CD8-positive, alpha-beta memory T cell (primary cell): Measurements from ENCODE around the gene DMKN. TPM values are rescaled to one million over a fixed set of nuclear protein-coding genes. Genes with fewer than 3 reads are reported as not detected.

ENCODE experiments used
- CTCF ChIA-PET: fragments of 350-600 bp; sonication (Branson Sonifier 250); formaldehyde crosslinking; loops from one replicate; lab custom pipeline; 2021; ENCODE audit warnings: antibody characterized with exemption; lab: Charles Lee
- POLR2A ChIA-PET: fragments of 350-600 bp; sonication (Branson Sonifier 250); formaldehyde crosslinking; loops from one replicate; lab custom pipeline; 2021; ENCODE audit warnings: antibody characterized with exemption; lab: Charles Lee
- DNase-seq, 5 donors: peaks; one replicate each; pipeline versions ENCODE4 v3.0.0 to v3.0.0-alpha.2; 2020 to 2022; ENCODE audit warnings: mixed read lengths in 1 of 5
- H3K27ac ChIP-seq: one replicate; pipeline ENCODE4 v1.7.0; 2013; ENCODE audit warnings: low read depth, mild to moderate bottlenecking, low read length, moderate library complexity
- H3K27me3 ChIP-seq: 2 replicates; pipeline ENCODE4 v1.7.0; 2013; ENCODE audit warnings: low read length, mild to moderate bottlenecking; ENCODE audit not compliant: insufficient read depth, poor library complexity, severe bottlenecking
- H3K36me3 ChIP-seq: 2 replicates; pipeline ENCODE4 v1.7.0; 2013; ENCODE audit warnings: mild to moderate bottlenecking, low read length, moderate library complexity; ENCODE audit not compliant: insufficient read depth
- H3K4me1 ChIP-seq: 2 replicates; pipeline ENCODE4 v1.7.0; 2013; ENCODE audit warnings: mild to moderate bottlenecking, low read length, moderate library complexity; ENCODE audit not compliant: insufficient read depth
- H3K4me3 ChIP-seq: 2 replicates; pipeline ENCODE4 v1.7.0; 2013; ENCODE audit warnings: mild to moderate bottlenecking, low read length
- H3K9me3 ChIP-seq: 2 replicates; pipeline ENCODE4 v1.7.0; 2013; ENCODE audit warnings: mild to moderate bottlenecking, low read length
- H3K27ac Mint-ChIP-seq, 8 donors: one replicate each; pipeline ENCODE4 v1.8.0; 2020 to 2021; ENCODE audit warnings: mixed read lengths in 8 of 8, mild to moderate bottlenecking in 6 of 8, inconsistent platforms in 3 of 8, moderate library complexity in 3 of 8
- H3K27me3 Mint-ChIP-seq, 2 donors: one replicate each; pipeline ENCODE4 v1.8.0; 2020 to 2021; ENCODE audit warnings: mixed read lengths in 2 of 2, mild to moderate bottlenecking in 1 of 2, moderate library complexity in 1 of 2
- H3K36me3 Mint-ChIP-seq, 3 donors: one replicate each; pipeline ENCODE4 v1.8.0; 2020 to 2021; ENCODE audit warnings: mixed read lengths in 3 of 3, inconsistent platforms in 1 of 3, mild to moderate bottlenecking in 1 of 3
- H3K4me1 Mint-ChIP-seq, 3 donors: one replicate each; pipeline ENCODE4 v1.8.0; 2020 to 2021; ENCODE audit warnings: mixed read lengths in 3 of 3, inconsistent platforms in 1 of 3, mild to moderate bottlenecking in 1 of 3
- H3K4me3 Mint-ChIP-seq, 7 donors: one replicate each; pipeline ENCODE4 v1.8.0; 2020 to 2021; ENCODE audit warnings: mixed read lengths in 7 of 7, mild to moderate bottlenecking in 6 of 7, moderate library complexity in 4 of 7, inconsistent platforms in 2 of 7
- H3K9me3 Mint-ChIP-seq, 5 donors: one replicate each; pipeline ENCODE4 v1.8.0; 2020 to 2022; ENCODE audit warnings: mixed read lengths in 5 of 5, mild to moderate bottlenecking in 3 of 5, moderate library complexity in 2 of 5, inconsistent platforms in 1 of 5
- polyA plus RNA-seq: library from polyadenylated mRNA; unstranded; fragments of 300-500 nt; fragmentation: Illumina TruSeq; gene quantifications from one replicate; pipeline ENCODE4 v1.2.3, GENCODE V29; 2021
- total RNA-seq, 2 experiments: library from RNA; stranded (reverse); gene quantifications; one replicate each; pipeline ENCODE4 v1.2.3, GENCODE V29; 2021

The DMKN gene
- total and polyA plus RNA-seq, 3 experiments from 2014 or later, result 1.7 to 10.2 (median 2.2) TPM

GRCh38 chr19:35558400-35559280, 45.2 kb upstream of the DMKN start:
- no peaks in the 10 kb centered on the region for H3K36me3 ChIP-seq
- ChIA-PET CTCF (interaction anchor here (1.4 kb wide), 1 partner anchor 10 kb away, joined by 6 read pairs; no protein-coding TSS in a partner anchor), POLR2A (no interaction called here)
- peaks cover 8% of the 10 kb centered on the region for H3K4me1 ChIP-seq
- H3K9me3 ChIP-seq, result no peaks in the 10 kb centered on the region
- DNase-seq, result no peak
- Mint-ChIP-seq H3K27me3 (peaks cover 32 to 53% of the 10 kb centered on the region in 2 donors), H3K9me3 (no peaks in the 10 kb centered on the region), H3K4me1 (peaks cover 7 to 15% (median 9%) of the 10 kb centered on the region in 3 donors), H3K4me3 (peak overlapping the region in 2 of 7 donors; percentile 13 to 38), H3K36me3 (peaks cover 0 to 3% (median 0%) of the 10 kb centered on the region in 3 donors), H3K27ac (no peak overlapping the region)
- no peak overlapping the region for H3K27ac ChIP-seq
- H3K27me3 ChIP-seq, result peaks cover 11% of the 10 kb centered on the region
- no peak overlapping the region for H3K4me3 ChIP-seq

DNA sequence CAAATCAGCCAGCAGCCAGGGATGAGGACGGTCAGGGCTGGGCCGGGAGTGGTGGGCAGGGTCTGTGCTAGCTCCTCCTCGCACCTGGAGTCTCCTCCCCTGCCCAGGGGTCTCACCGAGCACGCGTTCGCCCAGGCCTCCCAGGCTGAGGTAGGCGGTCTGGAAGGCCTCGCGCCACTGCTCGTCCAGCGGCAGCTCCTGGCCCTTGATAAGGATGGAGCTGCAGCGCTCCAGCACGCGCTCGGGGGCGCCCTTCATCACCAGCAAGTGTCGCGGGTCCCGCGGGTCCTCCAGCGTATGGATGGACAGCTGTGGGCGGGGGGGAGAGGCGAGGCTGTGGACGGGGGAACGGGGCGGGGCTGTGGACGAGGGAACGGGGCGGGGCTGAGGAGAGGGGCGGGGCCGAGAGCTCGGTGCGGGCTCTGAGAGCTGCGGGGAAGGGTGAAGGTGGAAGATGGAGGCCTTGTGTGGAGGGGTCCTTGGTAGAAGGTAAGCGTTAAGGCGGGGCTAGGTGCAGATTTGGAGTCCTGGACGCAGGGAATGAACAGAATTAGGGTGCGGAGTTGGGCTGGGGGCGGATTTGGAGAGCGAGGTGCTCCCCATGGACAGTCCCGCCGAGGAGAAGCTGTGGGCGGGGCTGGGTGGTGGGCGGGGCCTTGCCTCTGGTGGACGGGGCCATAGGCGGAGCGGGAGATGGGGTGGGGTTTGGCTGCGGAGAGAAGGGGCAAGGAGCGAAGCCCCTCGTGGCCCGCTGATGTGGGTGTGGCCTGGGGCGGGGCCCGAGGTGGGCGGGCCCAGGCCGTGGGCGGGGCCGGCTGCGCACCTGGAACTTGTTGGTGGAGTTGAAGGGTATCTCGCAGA, 44.3 kb upstream of the DMKN start:
- Histone ChIP-seq H3K36me3 (no peaks in the 10 kb centered on the region), H3K4me1 (peaks cover 8% of the 10 kb centered on the region), H3K27ac (no peak overlapping the region), H3K9me3 (no peaks in the 10 kb centered on the region), H3K27me3 (peaks cover 11% of the 10 kb centered on the region), H3K4me3 (no peak overlapping the region)
- H3K36me3 Mint-ChIP-seq, result peaks cover 0 to 3% (median 0%) of the 10 kb centered on the region in 3 donors
- peak in 4 of 5 donors; percentile 18 to 51 (median 28) for DNase-seq
- H3K27me3 Mint-ChIP-seq, result peaks cover 30 to 52% of the 10 kb centered on the region in 2 donors
- H3K27ac Mint-ChIP-seq, result no peak overlapping the region
- H3K4me3 Mint-ChIP-seq, result peak overlapping the region; percentile 62 to 86 (median 71)
- POLR2A ChIA-PET, result no interaction called here
- CTCF ChIA-PET, result interaction anchor here (1.4 kb wide), 1 partner anchor 9 kb away, joined by 6 read pairs; no protein-coding TSS in a partner anchor
- H3K9me3 Mint-ChIP-seq, result no peaks in the 10 kb centered on the region
- H3K4me1 Mint-ChIP-seq, result peaks cover 7 to 15% (median 9%) of the 10 kb centered on the region in 3 donors

DNA sequence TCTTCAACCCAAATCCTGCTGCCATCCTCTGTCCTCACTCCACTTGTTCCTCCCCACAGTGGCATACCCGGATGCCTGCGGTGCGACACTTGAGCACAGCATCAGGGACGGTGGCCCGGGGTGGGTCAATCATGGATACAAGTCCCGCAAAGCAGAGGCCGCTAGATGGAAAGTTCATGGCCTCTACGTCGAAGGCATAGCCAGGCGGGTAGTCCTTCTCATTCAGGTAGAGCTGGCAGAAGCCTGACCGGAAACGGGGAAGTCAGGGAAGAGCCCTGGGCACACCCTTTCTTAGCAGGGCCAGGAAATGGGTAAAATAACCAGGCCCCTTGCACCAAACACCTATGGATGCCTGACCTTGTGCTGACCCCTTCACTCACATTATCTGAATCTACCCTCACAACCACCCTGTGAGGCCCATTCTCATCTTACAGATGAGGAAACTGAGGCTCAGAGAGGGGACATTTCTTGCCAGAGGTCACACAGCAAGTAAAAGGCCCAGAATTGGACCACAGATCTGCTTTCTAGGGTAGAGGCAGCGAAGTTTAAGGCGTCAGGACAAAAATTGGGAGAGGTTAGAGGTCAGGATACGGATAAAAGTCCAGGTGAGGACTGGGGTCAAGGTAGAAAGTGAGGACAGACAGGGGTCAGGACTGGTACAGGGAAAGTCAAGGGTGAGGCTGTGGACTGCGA, 43.5 kb upstream of the DMKN start:
- peak overlapping the region in 6 of 7 donors; percentile 35 to 86 (median 61) for H3K4me3 Mint-ChIP-seq
- Histone ChIP-seq H3K4me3 (no peak overlapping the region), H3K27me3 (peaks cover 11% of the 10 kb centered on the region), H3K36me3 (no peaks in the 10 kb centered on the region), H3K27ac (no peak overlapping the region), H3K4me1 (peaks cover 8% of the 10 kb centered on the region), H3K9me3 (no peaks in the 10 kb centered on the region)
- POLR2A ChIA-PET, result no interaction called here
- H3K9me3 Mint-ChIP-seq, result no peaks in the 10 kb centered on the region
- no peak for DNase-seq
- CTCF ChIA-PET, result interaction anchor here (1.4 kb wide), 1 partner anchor 9 kb away, joined by 6 read pairs; no protein-coding TSS in a partner anchor
- peaks cover 0 to 3% (median 0%) of the 10 kb centered on the region in 3 donors for H3K36me3 Mint-ChIP-seq
- no peak overlapping the region for H3K27ac Mint-ChIP-seq
- peaks cover 26 to 48% of the 10 kb centered on the region in 2 donors for H3K27me3 Mint-ChIP-seq
- peaks cover 7 to 15% (median 9%) of the 10 kb centered on the region in 3 donors for H3K4me1 Mint-ChIP-seq

DNA sequence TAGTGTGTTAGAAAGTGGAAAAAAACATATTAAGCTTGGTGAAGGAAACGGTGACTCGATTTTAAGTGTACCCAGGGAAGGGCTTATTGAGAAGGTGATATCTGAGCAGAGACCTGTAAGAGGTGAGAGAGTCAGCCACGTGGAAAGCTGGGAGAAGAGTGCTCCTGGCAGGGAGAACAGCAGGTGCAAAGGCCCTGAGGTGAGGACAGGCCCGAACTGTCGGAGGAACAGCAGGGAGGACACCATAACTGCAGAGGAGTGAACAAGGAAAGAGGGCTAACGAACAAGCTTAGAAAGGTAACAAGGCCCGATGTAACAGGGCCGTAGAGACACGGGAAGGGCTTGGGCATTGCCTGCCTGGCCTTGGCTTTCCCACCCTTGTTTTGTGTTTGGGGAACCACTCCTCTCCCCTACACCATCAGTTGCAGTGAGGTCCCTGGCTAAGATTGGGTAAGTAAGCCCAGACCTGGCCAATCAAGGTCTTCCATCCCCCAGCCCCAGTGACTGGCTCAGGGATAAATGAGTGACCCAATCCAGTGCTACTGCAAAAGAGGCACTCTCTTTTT, 42.7 kb upstream of the DMKN start:
- H3K9me3 Mint-ChIP-seq, result no peaks in the 10 kb centered on the region
- POLR2A ChIA-PET, result no interaction called here

DNA sequence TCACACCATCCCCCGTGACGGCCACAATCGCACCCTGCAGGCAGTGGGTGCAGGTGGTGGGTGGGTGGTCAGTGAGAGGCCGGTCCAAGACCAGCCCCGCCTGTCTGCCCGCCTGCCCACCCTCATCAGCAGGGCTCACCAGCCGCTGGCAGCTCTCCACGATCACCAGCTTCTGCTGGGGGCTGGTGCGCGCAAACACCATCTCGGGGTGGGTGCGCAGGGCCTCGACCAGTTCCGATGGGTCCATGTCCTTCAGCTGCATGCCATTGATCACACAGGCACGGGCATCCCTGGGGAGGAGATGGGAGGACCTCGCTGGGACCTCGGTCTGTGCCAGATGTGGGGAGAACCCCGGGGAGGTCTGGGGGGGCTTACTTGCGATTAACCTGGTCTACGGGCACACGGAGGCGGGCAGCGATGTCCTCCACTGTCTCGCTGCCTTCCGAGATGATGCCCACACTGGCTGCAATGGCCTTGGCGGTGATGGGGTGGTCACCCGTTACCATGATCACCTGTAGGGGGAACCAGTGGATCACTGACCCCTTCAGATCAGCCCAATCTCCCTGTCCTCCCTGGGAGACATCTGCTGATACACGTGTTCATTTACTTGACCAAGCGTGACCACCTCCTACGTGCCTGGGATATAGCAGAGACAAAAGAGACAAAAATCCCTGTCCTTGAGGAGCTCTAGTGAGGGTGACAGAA, 42.0 kb upstream of the DMKN start:
- Mint-ChIP-seq H3K4me3 (no peak overlapping the region), H3K27me3 (peaks cover 13 to 34% of the 10 kb centered on the region in 2 donors), H3K27ac (peak overlapping the region in 1 of 8 donors; percentile 19), H3K36me3 (peaks cover 0 to 6% (median 3%) of the 10 kb centered on the region in 3 donors), H3K9me3 (no peaks in the 10 kb centered on the region), H3K4me1 (peaks cover 7 to 15% (median 9%) of the 10 kb centered on the region in 3 donors)
- DNase-seq, result no peak
- Histone ChIP-seq H3K27me3 (peaks cover 11% of the 10 kb centered on the region), H3K36me3 (no peaks in the 10 kb centered on the region), H3K4me1 (peaks cover 8% of the 10 kb centered on the region), H3K27ac (no peak overlapping the region), H3K4me3 (no peak overlapping the region), H3K9me3 (no peaks in the 10 kb centered on the region)
- CTCF ChIA-PET, result no interaction called here
- POLR2A ChIA-PET, result no interaction called here

More for the DNA sequence above, 42.7 kb upstream of the DMKN start:
- no peaks in the 10 kb centered on the region for H3K36me3 ChIP-seq
- peaks cover 0 to 3% (median 0%) of the 10 kb centered on the region in 3 donors for H3K36me3 Mint-ChIP-seq
- no peak overlapping the region for H3K27ac ChIP-seq
- DNase-seq, result no peak
- H3K4me3 ChIP-seq, result no peak overlapping the region
- H3K4me1 ChIP-seq, result peaks cover 8% of the 10 kb centered on the region
- H3K27me3 Mint-ChIP-seq, result peaks cover 20 to 41% of the 10 kb centered on the region in 2 donors
- CTCF ChIA-PET, result no interaction called here
- H3K4me3 Mint-ChIP-seq, result peak overlapping the region in 1 of 7 donors; percentile 52
- H3K4me1 Mint-ChIP-seq, result peaks cover 7 to 15% (median 9%) of the 10 kb centered on the region in 3 donors
- peak overlapping the region in 1 of 8 donors; percentile 19 for H3K27ac Mint-ChIP-seq
- H3K27me3 ChIP-seq, result peaks cover 11% of the 10 kb centered on the region
- H3K9me3 ChIP-seq, result no peaks in the 10 kb centered on the region

DNA sequence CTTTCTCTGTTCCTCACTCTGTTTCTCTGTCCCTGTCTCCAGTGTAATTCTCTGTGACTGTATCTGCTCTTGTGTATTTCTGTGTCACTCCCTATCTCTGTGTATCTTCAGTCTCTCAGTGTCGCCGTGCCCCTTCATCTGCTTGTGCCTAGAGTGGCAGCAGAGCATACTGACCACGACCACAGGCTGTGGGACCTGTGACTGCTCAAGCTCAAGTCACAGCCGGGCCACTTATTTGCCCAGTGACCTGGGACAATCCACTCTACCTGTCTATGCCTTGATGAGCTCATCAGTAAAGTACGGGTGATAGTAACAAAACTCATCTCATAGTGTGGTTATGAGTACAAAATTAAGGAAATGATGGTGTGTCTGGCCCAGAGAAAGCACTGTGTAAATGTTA, 40.6 kb upstream of the DMKN start:
- H3K9me3 ChIP-seq, result no peaks in the 10 kb centered on the region
- no peak overlapping the region for H3K4me3 ChIP-seq
- Mint-ChIP-seq H3K27ac (no peak overlapping the region), H3K36me3 (peaks cover 1 to 10% (median 3%) of the 10 kb centered on the region in 3 donors), H3K4me1 (peaks cover 9 to 18% (median 9%) of the 10 kb centered on the region in 3 donors), H3K4me3 (peak overlapping the region in 1 of 7 donors; percentile 73), H3K9me3 (no peaks in the 10 kb centered on the region), H3K27me3 (peaks cover 8 to 22% of the 10 kb centered on the region in 2 donors)
- peaks cover 8% of the 10 kb centered on the region for H3K4me1 ChIP-seq
- H3K36me3 ChIP-seq, result no peaks in the 10 kb centered on the region
- DNase-seq, result no peak
- ChIA-PET CTCF (no interaction called here), POLR2A (no interaction called here)
- no peak overlapping the region for H3K27ac ChIP-seq
- H3K27me3 ChIP-seq, result peaks cover 6% of the 10 kb centered on the region
